GM12892 (cell line): ENCODE measurements around the gene KEL.

Source experiments
- POLR2A ChIP-seq: IDR thresholded peaks from 2 replicates; pipeline ENCODE4 v1.6.1; 2011; ENCODE audit warnings: low read depth, low read length, control low read depth
- POLR2AphosphoS5 ChIP-seq: IDR thresholded peaks from 2 replicates; pipeline ENCODE4 v1.6.1; 2011; ENCODE audit warnings: low read depth, low read length, control low read depth

GRCh38 chr7:142915315-142915714 is 46.8 kb downstream of the KEL start:
- TF ChIP-seq POLR2AphosphoS5 (no peak), POLR2A (no peak)
